T-helper 9 cell (primary cell): ENCODE measurements around the gene COL8A2.
A peak's percentile ranks its signal among the peaks of the same experiment; 100 is the strongest.
"Not testable (repeated sequence)": the region's sequence is repeated elsewhere in the genome, so short reads cannot be mapped to it uniquely, and the experiment has no call there.

ENCODE experiments used
- DNase-seq: peaks from one replicate; pipeline ENCODE4 v3.0.0-alpha.2; 2020
- total RNA-seq, 2 donors: gene quantifications; one replicate each; lab custom pipeline; 2026; lab: John Stamatoyannopoulos, UW

COL8A2 gene
- 0 reads per million in 2 donors for total RNA-seq

DNA sequence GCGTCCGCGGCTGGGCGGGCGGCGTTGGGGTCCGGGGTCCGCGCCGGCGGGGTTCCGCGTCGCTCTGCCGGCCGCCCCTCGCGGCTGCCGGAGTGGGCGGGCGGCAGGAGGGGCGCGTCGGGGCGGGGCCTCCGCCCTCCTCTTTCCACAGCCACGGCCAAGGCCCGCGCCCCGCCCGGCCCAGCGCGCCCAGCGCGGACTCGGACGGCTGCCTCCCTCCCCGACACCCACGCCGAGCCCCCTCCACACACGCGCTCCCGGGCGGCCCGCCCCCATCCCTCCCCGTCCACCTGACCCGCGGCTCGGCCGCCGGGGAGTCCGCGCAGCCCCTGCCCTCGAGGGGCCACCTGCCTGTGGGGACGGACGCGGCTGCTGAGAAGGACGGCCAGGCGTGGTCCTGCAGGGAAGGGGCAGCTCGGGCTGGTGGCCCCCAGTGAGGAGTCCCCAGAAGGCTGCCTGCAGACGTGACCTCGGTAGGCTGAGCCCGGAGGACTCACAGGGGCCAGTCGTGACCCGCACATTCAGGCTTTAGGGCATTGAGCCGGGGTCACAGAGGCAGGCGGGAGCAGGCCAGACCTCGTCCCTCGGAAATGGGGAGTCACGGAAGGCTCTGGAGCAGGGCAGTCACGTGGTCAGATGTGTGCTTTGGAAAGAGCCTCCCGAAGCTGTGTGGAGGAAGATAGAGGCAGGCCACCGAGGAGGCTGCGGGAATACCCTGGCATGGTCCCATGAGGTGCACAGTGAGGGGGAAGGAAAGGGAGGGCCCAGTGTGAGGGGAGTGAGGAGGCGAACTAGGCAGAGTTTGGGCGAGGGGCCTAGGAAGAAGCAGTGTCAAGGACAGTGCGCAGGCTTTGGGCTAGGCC is at the start of gene COL8A2:
Gene COL8A2 (minus strand): TSS at position 94 of the 863 bp plus-strand sequence. CDS start 24,980 bp downstream, outside the sequence.
- no peak for DNase-seq

GRCh38 chr1:36174713-36175112 is 49.7 kb upstream of the COL8A2 start:
- no peak for DNase-seq

GRCh38 chr1:36172983-36173382 is 48.0 kb upstream of the COL8A2 start:
- DNase-seq, result no peak

DNA sequence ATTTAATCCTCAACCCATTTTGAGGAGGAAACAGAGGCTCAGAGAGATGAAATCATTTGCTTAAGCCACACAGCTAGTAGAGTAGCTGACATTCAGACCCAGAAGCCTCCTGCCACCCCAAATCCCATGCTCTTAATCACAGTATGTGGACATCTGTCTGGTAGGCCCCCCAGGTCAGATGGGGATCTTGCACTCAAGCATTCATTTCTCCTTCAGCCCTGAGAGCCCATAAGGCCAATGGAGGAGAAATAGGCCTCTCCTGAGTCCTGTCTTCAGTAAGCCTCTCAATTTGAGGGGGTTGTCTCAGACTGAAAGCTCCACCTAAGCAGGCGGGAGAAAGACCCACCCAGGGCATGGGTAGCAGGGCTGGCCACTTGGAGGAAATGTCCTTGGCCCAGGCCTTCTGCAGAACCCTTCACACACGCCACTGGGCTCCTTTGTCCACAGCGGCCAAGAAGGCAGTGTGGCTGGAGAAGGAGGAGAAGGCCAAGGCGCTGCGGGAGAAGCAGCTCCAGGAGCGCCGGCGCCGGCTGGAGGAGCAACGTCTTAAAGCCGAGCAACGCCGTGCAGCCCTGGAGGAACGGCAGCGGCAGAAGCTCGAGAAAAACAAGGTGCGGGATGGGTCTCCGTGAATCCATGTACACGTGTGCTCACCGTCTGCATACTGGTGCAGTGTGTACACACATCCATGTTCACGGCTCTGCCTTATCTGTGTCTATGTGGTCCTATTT is 47.2 kb upstream of the COL8A2 start:
- no peak for DNase-seq

GRCh38 chr1:36170643-36171412 is 45.8 kb upstream of the COL8A2 start:
- DNase-seq, result no peak

DNA sequence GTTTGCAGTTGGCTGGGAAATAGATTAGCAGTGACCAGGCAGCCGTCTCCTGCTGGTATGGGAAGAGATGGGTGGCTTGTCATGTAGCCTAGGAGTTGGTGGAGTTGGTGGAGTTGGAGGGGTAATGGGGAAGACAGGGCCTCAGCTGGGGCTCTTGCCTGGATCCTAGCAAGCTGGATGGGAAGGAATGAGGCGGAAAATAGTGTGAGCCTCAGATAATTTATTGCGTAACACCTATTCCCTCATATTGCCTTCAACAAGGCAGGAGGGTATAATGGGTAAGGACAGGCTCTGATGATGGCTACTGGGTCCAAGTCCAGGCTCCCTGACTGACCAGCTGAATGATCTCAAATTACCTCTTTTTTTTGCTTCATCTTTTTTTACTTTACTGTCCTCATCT is 43.5 kb upstream of the COL8A2 start:
- DNase-seq, result no peak

DNA sequence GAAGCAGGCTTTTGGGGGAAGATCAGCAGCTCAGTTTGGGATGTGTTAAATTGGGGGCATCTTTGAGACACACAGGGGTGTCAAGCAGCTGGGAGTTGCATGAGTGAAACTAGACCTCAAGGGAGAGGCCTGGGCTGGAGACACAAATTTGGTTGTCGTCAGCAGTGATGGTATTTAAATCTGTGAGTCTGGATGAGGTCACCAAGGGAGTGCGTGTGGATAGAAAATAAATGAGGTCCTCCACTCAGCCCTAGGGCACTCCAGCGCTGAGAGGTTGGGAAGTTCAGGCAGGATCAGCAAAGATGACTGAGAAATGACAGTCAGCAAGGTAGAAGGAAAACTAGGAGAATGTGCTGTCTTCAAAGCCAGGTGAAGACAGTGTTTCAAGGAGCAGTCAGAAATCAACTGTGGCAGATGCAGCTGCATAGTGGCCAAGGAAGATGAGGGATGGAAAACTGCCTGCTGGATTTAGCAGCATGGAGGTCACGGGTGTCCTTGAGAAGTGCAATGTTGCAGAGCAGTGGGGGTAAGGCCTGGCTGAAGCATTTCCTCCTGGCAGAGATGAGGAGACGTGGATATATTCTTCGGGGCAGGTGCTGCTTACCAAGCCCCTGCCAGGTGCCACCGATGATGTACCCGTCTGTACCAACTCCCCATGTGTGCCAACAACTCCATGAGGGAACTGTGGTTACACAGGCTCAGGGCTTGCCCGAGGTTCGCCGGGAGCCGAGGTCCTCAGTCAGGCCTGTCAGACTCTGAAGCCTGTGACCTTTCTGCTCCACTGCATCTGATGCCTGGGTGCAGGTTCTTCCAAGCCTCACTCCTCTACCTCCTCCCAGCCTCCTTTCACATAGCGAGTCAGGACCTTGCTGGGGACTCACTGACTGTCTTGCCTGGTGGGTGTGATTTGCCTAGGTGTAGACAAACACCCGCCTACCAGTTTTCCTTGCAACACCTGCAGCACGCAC is 42.2 kb upstream of the COL8A2 start:
- DNase-seq, result no peak

- no peak for DNase-seq
These were observed 41.1 kb upstream of the COL8A2 start for GRCh38 chr1:36166136-36166535.

- no peak for DNase-seq
These were observed 40.1 kb upstream of the COL8A2 start for GRCh38 chr1:36165145-36165544.

GRCh38 chr1:36164361-36164760 is 39.3 kb upstream of the COL8A2 start:
- DNase-seq, result no peak

DNA sequence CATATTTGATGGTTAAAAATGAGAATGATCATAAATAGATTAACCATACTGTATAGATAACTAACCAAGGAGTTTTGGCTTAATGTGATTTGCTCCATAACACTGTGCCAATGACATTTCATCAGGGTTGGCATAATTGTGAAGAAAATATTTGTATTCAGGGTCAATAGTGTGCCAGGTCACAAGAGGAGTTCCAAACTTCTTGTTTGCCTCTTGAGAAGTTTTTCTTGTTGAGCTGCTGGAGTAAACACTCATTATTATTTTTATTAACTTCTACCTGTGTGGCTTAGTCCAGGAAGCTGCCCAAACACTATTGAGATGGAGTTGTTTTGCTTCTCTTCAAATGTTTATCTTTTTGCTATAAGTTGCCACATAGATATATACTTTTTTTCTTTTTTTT is 38.4 kb upstream of the COL8A2 start:
- DNase-seq, result no peak

DNA sequence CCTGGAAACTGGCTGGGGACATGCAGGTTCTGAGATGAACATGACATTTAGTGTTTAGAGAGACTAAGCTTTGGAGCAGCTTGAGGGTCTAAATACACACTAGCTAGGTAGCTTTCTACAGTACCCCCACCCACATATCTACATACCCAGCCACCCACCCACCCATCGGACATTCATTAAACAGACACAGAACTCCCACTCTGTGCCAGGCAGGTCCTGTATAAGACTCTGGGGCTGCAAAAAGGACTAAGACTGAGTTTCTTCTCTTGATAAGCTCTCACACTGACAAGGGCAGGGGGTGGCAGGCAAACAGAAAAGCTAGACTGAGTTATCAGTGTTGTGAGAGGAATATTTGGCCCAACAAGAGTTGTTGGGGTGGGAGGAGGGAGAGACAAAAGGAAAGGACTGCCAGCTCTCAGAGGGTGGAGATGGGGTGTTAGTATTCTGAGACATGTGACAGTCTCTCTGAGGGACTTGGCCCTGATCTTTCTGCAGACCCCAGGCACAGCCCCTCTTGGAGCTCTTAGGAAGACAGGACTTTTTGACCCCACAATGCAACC is 37.7 kb upstream of the COL8A2 start:
- DNase-seq, result no peak

GRCh38 chr1:36161641-36162531 is 36.9 kb upstream of the COL8A2 start:
- DNase-seq, result peak; percentile 37

- DNase-seq, result peak; percentile 38
These were observed 36.0 kb upstream of the COL8A2 start for GRCh38 chr1:36160949-36161485.

DNA sequence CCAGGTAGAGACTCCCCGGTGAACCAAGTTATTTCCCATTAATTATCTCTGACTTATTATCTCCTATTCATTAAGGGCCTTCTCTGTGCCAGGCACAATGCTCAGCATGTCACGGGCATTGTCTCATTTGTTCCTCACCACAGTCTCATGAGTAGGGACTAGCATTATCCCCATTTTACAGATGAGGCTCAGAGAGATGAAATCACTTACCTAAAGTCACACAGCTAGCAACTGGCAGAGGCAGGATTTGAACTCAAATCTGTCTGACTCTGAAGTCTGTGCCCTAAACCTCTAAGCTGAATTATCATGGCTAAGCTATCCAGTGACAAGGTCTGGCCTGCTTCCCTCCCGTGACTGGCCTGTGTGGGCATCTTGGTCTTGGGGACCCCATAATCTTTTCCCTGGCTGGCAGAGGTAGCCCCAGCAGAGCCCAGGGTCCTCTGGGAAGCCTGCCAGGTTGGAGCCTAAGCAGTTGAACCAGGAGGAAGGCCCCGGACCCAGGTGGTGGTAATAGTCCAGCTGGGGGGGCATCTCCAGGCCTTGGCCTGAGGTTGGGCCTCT is 35.4 kb upstream of the COL8A2 start:
- no peak for DNase-seq

DNA sequence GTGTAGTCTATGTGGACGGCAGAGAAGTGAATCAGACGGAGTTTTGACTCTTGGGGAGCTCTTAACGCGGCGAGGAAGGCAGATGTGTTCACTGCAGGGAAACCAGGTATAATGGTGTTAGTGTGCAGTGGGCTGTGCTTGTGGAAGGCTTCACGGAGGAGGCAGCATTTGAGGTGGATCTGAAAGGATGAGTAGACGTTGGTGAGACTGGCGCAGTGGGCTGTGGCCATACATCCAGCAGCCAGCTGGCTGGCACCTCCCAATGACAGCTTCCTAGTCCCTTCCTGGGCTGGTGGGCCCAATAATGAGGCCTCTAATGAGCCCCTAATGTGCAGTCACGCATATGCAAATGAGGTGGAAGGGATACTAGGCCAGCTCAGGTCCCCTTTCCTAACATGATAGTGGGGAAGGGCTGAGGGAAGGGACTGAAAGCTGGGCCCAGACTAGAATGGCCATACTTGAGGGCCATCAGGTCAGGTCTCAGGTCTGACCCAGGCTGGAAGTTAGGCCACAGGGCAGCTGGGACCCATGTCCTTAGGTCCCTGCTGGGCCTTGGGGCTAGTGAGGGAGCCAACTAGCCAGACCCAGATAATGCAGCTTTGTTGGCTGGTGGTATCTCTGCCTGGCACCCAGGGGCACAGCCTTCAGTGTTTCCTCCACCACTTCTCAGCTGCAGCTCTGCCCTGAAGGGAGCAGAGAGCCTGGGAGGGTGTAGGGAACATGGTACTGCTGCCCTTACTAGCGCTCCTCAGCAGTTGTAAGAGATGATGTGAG is 34.8 kb upstream of the COL8A2 start:
- DNase-seq, result no peak

DNA sequence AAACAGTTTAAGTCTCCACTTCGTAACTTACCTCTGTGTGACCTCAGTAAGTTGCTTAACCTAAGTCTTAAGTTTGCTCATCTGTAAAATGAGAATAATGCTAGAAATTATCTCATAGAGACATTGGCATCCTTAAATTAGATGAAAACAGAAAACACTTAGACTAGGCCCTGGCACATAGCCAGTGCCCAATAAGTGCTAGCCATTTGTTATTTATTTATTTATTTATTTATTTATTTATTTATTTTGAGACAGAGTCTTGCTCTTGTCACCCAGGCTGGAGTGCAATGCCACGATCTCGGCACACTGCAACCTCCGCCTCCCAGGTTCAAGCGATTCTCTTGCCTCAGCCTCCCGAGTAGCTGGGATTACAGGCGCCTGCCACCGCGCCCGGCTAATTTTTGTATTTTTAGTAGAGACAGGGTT is 33.8 kb upstream of the COL8A2 start:
- not testable (repeated sequence) for DNase-seq

DNA sequence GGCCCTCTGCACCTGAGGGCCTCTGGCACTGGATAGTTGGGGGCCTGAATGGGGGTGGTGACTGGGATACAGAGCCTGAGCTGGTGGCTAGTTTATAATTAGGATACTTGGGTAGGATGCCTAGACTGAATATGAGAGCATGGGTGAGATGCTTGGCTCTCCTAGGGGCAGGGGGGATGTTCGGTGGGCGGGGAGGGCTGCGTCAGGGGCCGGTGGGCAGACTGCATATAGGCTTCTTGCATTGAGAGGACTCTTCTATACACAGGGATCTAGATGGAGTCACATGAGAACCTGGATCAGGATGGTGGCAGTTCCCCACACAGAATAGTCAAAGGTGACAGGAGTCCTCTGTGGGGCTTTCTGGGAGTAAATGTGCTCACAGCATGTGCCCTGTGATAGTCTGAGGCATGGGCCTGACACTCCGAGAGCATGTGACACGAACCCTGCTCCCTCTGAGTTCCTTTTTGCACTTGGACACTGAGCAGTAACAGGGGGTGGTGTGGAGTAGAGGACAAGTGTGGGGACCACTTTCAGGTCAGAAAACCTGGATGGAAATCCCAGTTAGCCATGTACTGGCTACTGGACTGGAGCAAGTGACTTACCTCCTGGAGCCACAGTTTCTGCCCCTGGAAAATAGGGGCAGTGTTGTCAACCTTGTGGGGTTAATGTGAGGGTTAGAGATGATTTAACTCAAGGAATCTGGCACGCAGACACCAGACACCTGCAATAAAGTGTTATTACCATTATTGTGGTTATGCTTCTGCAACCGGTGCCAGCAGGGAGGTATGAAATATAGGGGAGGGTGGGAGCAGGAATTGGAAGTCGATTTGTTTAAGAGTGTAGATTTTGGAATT is 33.2 kb upstream of the COL8A2 start:
- DNase-seq, result no peak
